OCI-LY1 (cell line): ENCODE measurements around the gene FGF7.

Experiments
- EZH2 ChIP-seq: fragments of 200-600 bp; sonication (generic), shearing (Covaris generic); IDR thresholded peaks from 2 replicates; pipeline ENCODE4 v1.8.0; 2017; ENCODE audit warnings: borderline replicate concordance, mixed run types, mild to moderate bottlenecking, antibody characterized with exemption, low read length, moderate library complexity, mixed read lengths
- TF ChIP-seq, protein P1 (sequence below): fragments of 200-600 bp; sonication (generic), shearing (Covaris generic); IDR thresholded peaks from 2 replicates; pipeline ENCODE4 v1.5.1; 2017; ENCODE audit warnings: mild to moderate bottlenecking, antibody characterized with exemption, low read length, moderate library complexity, mixed read lengths

DNA sequence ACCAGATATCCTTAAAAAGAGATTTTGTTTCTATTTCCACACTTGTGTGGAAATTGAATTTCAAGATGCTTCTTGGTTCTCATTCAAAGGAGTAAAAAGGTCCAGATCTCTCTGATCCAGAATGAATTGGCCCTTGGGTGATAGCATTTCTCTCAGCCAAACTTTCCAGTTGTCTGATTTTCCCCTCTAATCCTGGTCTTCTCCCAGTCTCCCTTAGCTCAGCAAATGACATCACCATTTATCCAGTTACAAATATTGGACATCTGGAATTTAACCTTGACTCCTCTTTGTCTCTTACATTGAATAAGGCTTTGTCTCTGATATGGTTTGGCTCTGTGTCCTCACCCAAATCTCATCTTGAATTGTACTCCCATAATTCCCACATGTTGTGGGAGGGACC lies 10.2 kb upstream of the FGF7 start:
- TF ChIP-seq, protein P1, sequence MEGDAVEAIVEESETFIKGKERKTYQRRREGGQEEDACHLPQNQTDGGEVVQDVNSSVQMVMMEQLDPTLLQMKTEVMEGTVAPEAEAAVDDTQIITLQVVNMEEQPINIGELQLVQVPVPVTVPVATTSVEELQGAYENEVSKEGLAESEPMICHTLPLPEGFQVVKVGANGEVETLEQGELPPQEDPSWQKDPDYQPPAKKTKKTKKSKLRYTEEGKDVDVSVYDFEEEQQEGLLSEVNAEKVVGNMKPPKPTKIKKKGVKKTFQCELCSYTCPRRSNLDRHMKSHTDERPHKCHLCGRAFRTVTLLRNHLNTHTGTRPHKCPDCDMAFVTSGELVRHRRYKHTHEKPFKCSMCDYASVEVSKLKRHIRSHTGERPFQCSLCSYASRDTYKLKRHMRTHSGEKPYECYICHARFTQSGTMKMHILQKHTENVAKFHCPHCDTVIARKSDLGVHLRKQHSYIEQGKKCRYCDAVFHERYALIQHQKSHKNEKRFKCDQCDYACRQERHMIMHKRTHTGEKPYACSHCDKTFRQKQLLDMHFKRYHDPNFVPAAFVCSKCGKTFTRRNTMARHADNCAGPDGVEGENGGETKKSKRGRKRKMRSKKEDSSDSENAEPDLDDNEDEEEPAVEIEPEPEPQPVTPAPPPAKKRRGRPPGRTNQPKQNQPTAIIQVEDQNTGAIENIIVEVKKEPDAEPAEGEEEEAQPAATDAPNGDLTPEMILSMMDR, result no peak
- TF ChIP-seq EZH2, result no peak
